Neuronal stem cell (in vitro differentiated cells): ENCODE data around the gene AGTPBP1.
A peak's percentile ranks its signal among the peaks of the same experiment; 100 is the strongest.

Experiments used
- DNase-seq: peaks from one replicate; pipeline ENCODE4 v3.0.0-alpha.2; 2013; ENCODE audit warnings: low spot score
- H2AFZ ChIP-seq: one replicate; pipeline ENCODE4 v1.6.1; 2013; ENCODE audit warnings: mild to moderate bottlenecking, low read length, inconsistent platforms
- H2AK5ac ChIP-seq: 2 replicates; pipeline ENCODE4 v1.6.1; 2013; ENCODE audit warnings: low read depth, mild to moderate bottlenecking, inconsistent platforms, low read length, moderate library complexity, mixed read lengths
- H2BK120ac ChIP-seq: 2 replicates; pipeline ENCODE4 v1.6.1; 2013; ENCODE audit warnings: low read depth, mild to moderate bottlenecking, inconsistent platforms, low read length, moderate library complexity, mixed read lengths
- H2BK12ac ChIP-seq: one replicate; pipeline ENCODE4 v1.6.1; 2013; ENCODE audit warnings: low read length, inconsistent platforms
- H2BK15ac ChIP-seq: 2 replicates; pipeline ENCODE4 v1.6.1; 2013; ENCODE audit warnings: mild to moderate bottlenecking, low read length, inconsistent platforms, mixed read lengths
- H2BK5ac ChIP-seq: one replicate; pipeline ENCODE4 v1.6.1; 2013; ENCODE audit warnings: inconsistent platforms, mild to moderate bottlenecking, low read length, moderate library complexity
- H3K14ac ChIP-seq: one replicate; pipeline ENCODE4 v1.6.1; 2013; ENCODE audit warnings: low read length, inconsistent platforms
- H3K18ac ChIP-seq: 2 replicates; pipeline ENCODE4 v1.6.1; 2013; ENCODE audit warnings: low read length, inconsistent platforms
- H3K23ac ChIP-seq: 2 replicates; pipeline ENCODE4 v1.6.1; 2013; ENCODE audit warnings: low read depth, mild to moderate bottlenecking, mixed read lengths, low read length, inconsistent platforms; ENCODE audit not compliant: poor library complexity
- H3K27ac ChIP-seq: replicated peaks from 3 replicates; pipeline ENCODE4 v1.5.1; 2013; ENCODE audit warnings: low read length, inconsistent platforms
- H3K27me3 ChIP-seq, 3 experiments: 2 replicates each; pipeline ENCODE4 v1.6.1; 2013; ENCODE audit warnings: low read length in 3 of 3, mild to moderate bottlenecking in 2 of 3, inconsistent platforms in 1 of 3, low read depth in 1 of 3, mixed read lengths in 1 of 3, moderate library complexity in 1 of 3; ENCODE audit not compliant: control insufficient read depth in 3 of 3, insufficient read depth in 3 of 3
- H3K36me3 ChIP-seq, 2 donors: replicated peaks in 1 of 2; 2 replicates each; pipeline ENCODE4 v1.6.1; 2013; ENCODE audit warnings: low read length in 2 of 2; ENCODE audit not compliant: control insufficient read depth in 2 of 2, insufficient read depth in 2 of 2
- H3K4ac ChIP-seq: 2 replicates; pipeline ENCODE4 v1.6.1; 2013; ENCODE audit warnings: inconsistent platforms, mild to moderate bottlenecking, low read length, moderate library complexity
- H3K4me1 ChIP-seq, 2 donors: 1 replicate in 1 of 2; 2 replicates in 1 of 2; pipeline ENCODE4 v1.6.1; 2013; ENCODE audit warnings: low read length in 2 of 2, low read depth in 1 of 2; ENCODE audit not compliant: control insufficient read depth in 2 of 2, insufficient read depth in 1 of 2
- H3K4me2 ChIP-seq: one replicate; pipeline ENCODE4 v1.6.1; 2013; ENCODE audit warnings: mild to moderate bottlenecking, low read length, inconsistent platforms; ENCODE audit not compliant: insufficient read depth, poor library complexity, severe bottlenecking
- H3K4me3 ChIP-seq, 2 donors: 2 replicates each; pipeline ENCODE4 v1.5.1; 2013; ENCODE audit warnings: low read length in 2 of 2, mild to moderate bottlenecking in 2 of 2, inconsistent platforms in 1 of 2, moderate library complexity in 1 of 2
- H3K79me1 ChIP-seq: one replicate; pipeline ENCODE4 v1.6.1; 2013; ENCODE audit warnings: low read depth, mild to moderate bottlenecking, inconsistent platforms, low read length, moderate library complexity
- H3K9ac ChIP-seq: one replicate; pipeline ENCODE4 v1.6.1; 2013; ENCODE audit warnings: mild to moderate bottlenecking, low read depth, low read length, inconsistent platforms; ENCODE audit not compliant: poor library complexity
- H3K9me3 ChIP-seq, 2 donors: replicated peaks in 1 of 2; 2 replicates each; pipeline versions ENCODE3 to v1.6.1; 2013; ENCODE audit warnings: low read length in 2 of 2, mild to moderate bottlenecking in 2 of 2, inconsistent platforms in 1 of 2, low read depth in 1 of 2, mixed read lengths in 1 of 2, moderate library complexity in 1 of 2; ENCODE audit not compliant: control insufficient read depth in 2 of 2, insufficient read depth in 1 of 2
- H4K8ac ChIP-seq: one replicate; pipeline ENCODE4 v1.6.1; 2013; ENCODE audit warnings: low read depth, mild to moderate bottlenecking, inconsistent platforms, low read length, moderate library complexity
- H4K91ac ChIP-seq: one replicate; pipeline ENCODE4 v1.6.1; 2013; ENCODE audit warnings: low read length, low read depth, mild to moderate bottlenecking, inconsistent platforms; ENCODE audit not compliant: poor library complexity
- WGBS, 2 donors: extraction: QIAGEN DNeasy Blood & Tissue Kit; methylation state at CpG; one replicate each; pipeline ENCODE4 v1.1.7; 2013; ENCODE audit warnings: missing lambda C conversion rate in 2 of 2, mixed read lengths in 1 of 2; ENCODE audit not compliant: insufficient read length in 2 of 2, insufficient replicate concordance in 1 of 2; ENCODE audit errors: extremely low coverage in 2 of 2; 5-methylcytosine and 5-hydroxymethylcytosine counted together

Gene AGTPBP1

DNA sequence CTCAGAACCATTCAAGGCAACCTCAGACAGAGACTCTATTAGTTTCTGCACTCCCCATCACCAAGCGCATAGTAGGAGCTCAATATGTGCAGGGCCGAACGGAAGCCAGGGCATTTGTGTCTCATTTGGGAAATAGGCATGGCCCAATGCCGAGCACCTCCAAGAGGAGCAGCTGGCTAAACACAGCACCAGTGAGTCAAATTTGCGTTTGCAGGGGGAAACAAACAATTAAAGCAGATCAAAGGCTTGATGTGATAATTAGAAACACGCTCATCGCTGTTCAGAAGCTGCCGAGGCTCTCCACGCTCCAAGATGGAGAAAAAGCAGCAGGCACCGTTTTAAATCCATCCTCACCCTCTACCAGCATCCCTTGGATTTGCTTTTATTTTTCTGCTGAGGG, 225.3 kb downstream of the AGTPBP1 start:
- H2BK5ac ChIP-seq: no peak overlapping the region
- no peak overlapping the region for H2BK120ac ChIP-seq
- no peaks in the 10 kb centered on the region for H3K79me1 ChIP-seq
- H2BK12ac ChIP-seq: no peak overlapping the region
- H3K36me3 ChIP-seq: no peaks in the 10 kb centered on the region
- no peak overlapping the region for H3K27ac ChIP-seq
- H3K14ac ChIP-seq: no peak overlapping the region
- no CpG with 5 or more reads among the region's 10 CpGs for WGBS, 2 donors
- no peak overlapping the region for H2AK5ac ChIP-seq
- no peak for DNase-seq
- no peak overlapping the region for H3K23ac ChIP-seq
- H2AFZ ChIP-seq: no peak overlapping the region
- no peaks in the 10 kb centered on the region for H3K27me3 ChIP-seq
- no peak overlapping the region for H3K9ac ChIP-seq
- no peak overlapping the region for H3K4me2 ChIP-seq
- no peak overlapping the region for H3K18ac ChIP-seq
- H3K4ac ChIP-seq: no peak overlapping the region
- H3K9me3 ChIP-seq: no peaks in the 10 kb centered on the region
- no peak overlapping the region for H3K4me3 ChIP-seq
- H4K8ac ChIP-seq: no peak overlapping the region
- H3K4me1 ChIP-seq: peaks cover 0 to 9% of the 10 kb centered on the region in 2 donors
- H2BK15ac ChIP-seq: no peak overlapping the region
- no peak overlapping the region for H4K91ac ChIP-seq

DNA sequence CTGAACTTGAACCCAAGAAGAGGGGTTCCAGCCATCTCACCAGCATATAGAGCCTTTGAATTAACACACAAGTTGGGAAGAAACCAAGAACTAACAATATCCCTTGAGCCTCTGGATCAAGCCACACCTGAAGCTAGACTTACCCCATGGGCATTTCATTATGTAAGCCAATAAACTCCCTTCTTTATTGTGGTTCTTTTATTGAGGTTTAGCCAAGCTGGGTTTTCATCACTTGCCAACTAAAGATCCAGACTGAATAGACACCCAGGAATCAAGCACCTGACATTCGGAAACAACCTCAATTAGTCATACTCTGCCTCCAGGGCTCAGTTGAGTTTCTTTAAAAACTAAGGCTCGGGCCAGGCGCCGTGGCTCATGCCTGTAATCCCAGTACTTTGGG, 226.7 kb downstream of the AGTPBP1 start:
- no peak overlapping the region for H3K14ac ChIP-seq
- DNase-seq: no peak
- no peaks in the 10 kb centered on the region for H3K27me3 ChIP-seq
- H3K4me1 ChIP-seq: peaks cover 0 to 9% of the 10 kb centered on the region in 2 donors
- H3K36me3 ChIP-seq: no peaks in the 10 kb centered on the region
- no peak overlapping the region for H3K9ac ChIP-seq
- no peak overlapping the region for H3K4me2 ChIP-seq
- no peak overlapping the region for H2BK5ac ChIP-seq
- H2BK120ac ChIP-seq: no peak overlapping the region
- WGBS, 2 donors: no CpG with 5 or more reads among the region's 4 CpGs
- H3K18ac ChIP-seq: no peak overlapping the region
- no peak overlapping the region for H2AK5ac ChIP-seq
- H2BK12ac ChIP-seq: no peak overlapping the region
- H3K4me3 ChIP-seq: no peak overlapping the region
- H4K8ac ChIP-seq: no peak overlapping the region
- H3K79me1 ChIP-seq: no peaks in the 10 kb centered on the region
- H3K23ac ChIP-seq: no peak overlapping the region
- H3K4ac ChIP-seq: no peak overlapping the region
- no peak overlapping the region for H2AFZ ChIP-seq
- no peak overlapping the region for H3K27ac ChIP-seq
- H4K91ac ChIP-seq: no peak overlapping the region
- no peak overlapping the region for H2BK15ac ChIP-seq
- no peaks in the 10 kb centered on the region for H3K9me3 ChIP-seq

DNA sequence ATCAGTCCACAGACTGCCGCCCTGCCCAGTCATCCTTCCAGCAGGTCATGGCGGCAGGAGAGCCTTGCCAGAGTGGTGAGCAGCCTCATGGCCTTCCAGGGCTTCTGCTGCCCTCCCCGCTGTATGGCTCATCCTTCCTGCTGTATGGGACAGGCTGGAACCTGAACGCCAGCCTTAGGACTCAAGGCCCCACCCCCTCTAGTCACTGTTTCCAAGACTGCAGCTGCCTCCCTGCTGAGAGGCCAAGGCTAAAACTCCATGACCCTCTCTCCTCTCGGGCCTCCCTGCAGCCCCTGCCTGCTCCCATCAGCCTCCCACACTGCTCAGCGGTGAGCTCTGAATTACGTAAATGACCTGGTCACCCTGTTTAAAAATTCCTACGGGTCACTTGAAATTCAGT, 227.5 kb downstream of the AGTPBP1 start:
- no peaks in the 10 kb centered on the region for H3K9me3 ChIP-seq
- DNase-seq: no peak
- H3K14ac ChIP-seq: no peak overlapping the region
- no peak overlapping the region for H4K8ac ChIP-seq
- no peak overlapping the region for H2BK12ac ChIP-seq
- H3K4me2 ChIP-seq: no peak overlapping the region
- H3K4me1 ChIP-seq: peaks cover 0 to 9% of the 10 kb centered on the region in 2 donors
- peak overlapping the region; percentile 86 for H2AFZ ChIP-seq
- H3K79me1 ChIP-seq: no peaks in the 10 kb centered on the region
- H2AK5ac ChIP-seq: no peak overlapping the region
- H3K4ac ChIP-seq: no peak overlapping the region
- no peak overlapping the region for H3K4me3 ChIP-seq
- no peaks in the 10 kb centered on the region for H3K27me3 ChIP-seq
- no peak overlapping the region for H3K9ac ChIP-seq
- H4K91ac ChIP-seq: no peak overlapping the region
- H3K36me3 ChIP-seq: no peaks in the 10 kb centered on the region
- no peak overlapping the region for H3K18ac ChIP-seq
- H3K27ac ChIP-seq: no peak overlapping the region
- H2BK120ac ChIP-seq: no peak overlapping the region
- no peak overlapping the region for H3K23ac ChIP-seq
- H2BK15ac ChIP-seq: no peak overlapping the region
- WGBS, 2 donors: no CpG with 5 or more reads among the region's 8 CpGs
- H2BK5ac ChIP-seq: no peak overlapping the region

DNA sequence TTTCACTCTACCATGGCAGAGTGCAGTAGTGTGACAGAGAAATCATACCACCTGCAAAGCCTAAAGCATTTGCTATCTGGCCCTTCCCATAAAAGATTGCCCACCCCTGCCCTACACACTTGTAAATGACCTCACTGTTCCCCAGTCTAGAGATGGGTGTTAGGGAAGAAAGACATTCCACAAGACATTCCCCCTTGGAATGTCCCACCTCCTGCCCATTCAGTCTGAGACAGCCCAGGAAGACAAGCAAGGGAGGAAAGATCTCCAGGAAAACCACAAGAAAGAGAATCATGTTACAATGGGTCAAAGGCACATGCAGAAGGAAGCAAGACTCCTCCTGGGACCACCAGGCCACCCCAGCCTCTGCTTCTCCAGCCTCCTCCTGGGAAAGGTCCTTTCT, 230.0 kb downstream of the AGTPBP1 start:
- no peak overlapping the region for H4K91ac ChIP-seq
- H4K8ac ChIP-seq: no peak overlapping the region
- no peak overlapping the region for H3K4ac ChIP-seq
- peaks cover 0 to 4% (median 0%) of the 10 kb centered on the region in 3 experiments for H3K27me3 ChIP-seq
- H2BK15ac ChIP-seq: no peak overlapping the region
- H3K14ac ChIP-seq: no peak overlapping the region
- H2BK120ac ChIP-seq: no peak overlapping the region
- peak overlapping the region; percentile 24 for H2AFZ ChIP-seq
- no peak for DNase-seq
- no peaks in the 10 kb centered on the region for H3K9me3 ChIP-seq
- H3K4me2 ChIP-seq: no peak overlapping the region
- H3K79me1 ChIP-seq: no peaks in the 10 kb centered on the region
- no peak overlapping the region for H3K9ac ChIP-seq
- no peak overlapping the region for H3K23ac ChIP-seq
- H2AK5ac ChIP-seq: no peak overlapping the region
- H3K4me3 ChIP-seq: no peak overlapping the region
- no peak overlapping the region for H3K27ac ChIP-seq
- no peaks in the 10 kb centered on the region for H3K36me3 ChIP-seq
- H2BK5ac ChIP-seq: no peak overlapping the region
- no peak overlapping the region for H3K18ac ChIP-seq
- H3K4me1 ChIP-seq: peaks cover 0 to 9% of the 10 kb centered on the region in 2 donors
- H2BK12ac ChIP-seq: no peak overlapping the region
